Measurements from ENCODE around the gene KCNIP3.

The KCNIP3 gene

DNA sequence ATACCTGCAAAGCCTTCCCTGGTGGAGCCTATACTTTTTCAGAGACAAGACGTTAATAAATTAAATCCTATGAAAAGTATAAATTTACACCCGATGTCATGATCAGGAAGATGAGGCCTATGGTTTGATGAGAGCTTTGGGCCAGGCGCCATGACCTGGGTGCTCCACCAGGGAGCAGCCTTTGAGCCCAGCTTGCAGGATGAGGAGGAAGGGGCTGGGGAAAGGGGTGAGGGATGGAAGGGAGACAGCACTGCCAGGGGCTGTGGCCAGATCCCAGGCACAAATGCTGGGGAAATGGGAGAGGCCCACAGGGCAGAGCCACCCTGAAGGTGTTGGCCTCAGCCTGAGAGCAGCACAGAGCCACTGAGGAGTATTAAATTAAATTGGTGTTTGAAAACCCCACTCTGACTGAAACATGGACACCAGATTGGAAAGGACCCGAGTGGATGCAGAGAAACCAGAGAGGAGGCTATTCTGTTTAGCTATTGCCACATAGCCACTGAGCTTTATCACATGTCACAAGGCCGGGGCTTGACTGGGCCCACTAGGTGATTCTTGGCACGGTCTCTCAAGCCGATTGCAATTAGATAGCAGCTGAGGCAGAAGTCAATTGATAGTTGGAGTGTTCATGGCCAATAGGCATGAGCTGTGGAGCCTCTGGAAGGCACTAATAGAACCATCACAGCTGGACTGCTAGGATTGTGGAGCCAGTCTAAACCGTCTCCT is 95.7 kb downstream of the KCNIP3 start:
- Histone ChIP-seq H3K36me3 (ENCODE audit: insufficient read depth, low read length) (no peaks in the 10 kb centered on the region), H3K9me3 (ENCODE audit: insufficient read depth, low read length, severe bottlenecking) (no peaks in the 10 kb centered on the region), H2AFZ (ENCODE audit: low read depth, low read length) (no peak overlapping the region), H3K4me3 (ENCODE audit: low read depth in 1 of 2, low read length in 2 of 2) (no peak overlapping the region), H3K27ac (ENCODE audit: low read length) (no peak overlapping the region), H3K4me1 (ENCODE audit: insufficient read depth, low read length) (peaks cover 6% of the 10 kb centered on the region; the same call in 1 of the 2 replicates), H3K27me3 (ENCODE audit: insufficient read depth, low read length, poor library complexity) (no peaks in the 10 kb centered on the region), H3K79me2 (ENCODE audit: insufficient read depth, low read length) (no peaks in the 10 kb centered on the region), H3K4me2 (ENCODE audit: insufficient read depth, low read length) (no peak overlapping the region), H3K9ac (ENCODE audit: low read depth, low read length) (no peak overlapping the region), H4K20me1 (ENCODE audit: insufficient read depth, low read length) (no peaks in the 10 kb centered on the region)
- TF ChIP-seq, protein P1, sequence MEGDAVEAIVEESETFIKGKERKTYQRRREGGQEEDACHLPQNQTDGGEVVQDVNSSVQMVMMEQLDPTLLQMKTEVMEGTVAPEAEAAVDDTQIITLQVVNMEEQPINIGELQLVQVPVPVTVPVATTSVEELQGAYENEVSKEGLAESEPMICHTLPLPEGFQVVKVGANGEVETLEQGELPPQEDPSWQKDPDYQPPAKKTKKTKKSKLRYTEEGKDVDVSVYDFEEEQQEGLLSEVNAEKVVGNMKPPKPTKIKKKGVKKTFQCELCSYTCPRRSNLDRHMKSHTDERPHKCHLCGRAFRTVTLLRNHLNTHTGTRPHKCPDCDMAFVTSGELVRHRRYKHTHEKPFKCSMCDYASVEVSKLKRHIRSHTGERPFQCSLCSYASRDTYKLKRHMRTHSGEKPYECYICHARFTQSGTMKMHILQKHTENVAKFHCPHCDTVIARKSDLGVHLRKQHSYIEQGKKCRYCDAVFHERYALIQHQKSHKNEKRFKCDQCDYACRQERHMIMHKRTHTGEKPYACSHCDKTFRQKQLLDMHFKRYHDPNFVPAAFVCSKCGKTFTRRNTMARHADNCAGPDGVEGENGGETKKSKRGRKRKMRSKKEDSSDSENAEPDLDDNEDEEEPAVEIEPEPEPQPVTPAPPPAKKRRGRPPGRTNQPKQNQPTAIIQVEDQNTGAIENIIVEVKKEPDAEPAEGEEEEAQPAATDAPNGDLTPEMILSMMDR (IDR thresholded peaks at IDR 0.05; ENCODE audit: borderline replicate concordance, extremely low read depth, low read length, poor library complexity, severe bottlenecking) = peak; percentile 45
- no peak for TF ChIP-seq EZH2 (IDR thresholded peaks at IDR 0.05; ENCODE audit: borderline replicate concordance, low read depth, low read length, severe bottlenecking)
- no peak for DNase-seq
- no peak for ATAC-seq (ENCODE audit: insufficient read depth, low read depth)

DNA sequence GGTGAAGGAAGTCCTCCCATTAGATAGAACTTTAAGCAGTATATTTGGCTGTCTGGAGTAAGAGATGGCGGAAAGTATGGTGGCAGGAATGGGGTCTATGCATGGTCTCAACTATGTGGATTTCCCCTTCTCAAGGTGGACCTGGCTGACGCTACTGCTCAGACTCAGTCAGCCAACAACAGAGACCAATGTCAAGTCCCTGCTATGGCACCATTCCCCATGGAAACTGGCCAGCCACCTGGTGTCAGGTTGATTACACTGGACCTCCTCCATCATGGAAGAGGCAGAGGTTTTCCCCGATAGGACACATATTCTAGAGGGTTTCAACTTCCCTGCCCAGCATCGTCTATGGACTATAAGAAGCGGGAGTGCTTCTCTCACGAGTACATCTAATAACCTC is 96.8 kb downstream of the KCNIP3 start:
- Histone ChIP-seq H3K4me3 (ENCODE audit: low read depth in 1 of 2, low read length in 2 of 2) (no peak overlapping the region), H3K9ac (ENCODE audit: low read depth, low read length) (no peak overlapping the region), H3K9me3 (ENCODE audit: insufficient read depth, low read length, severe bottlenecking) (no peaks in the 10 kb centered on the region), H2AFZ (ENCODE audit: low read depth, low read length) (no peak overlapping the region), H3K79me2 (ENCODE audit: insufficient read depth, low read length) (no peaks in the 10 kb centered on the region), H3K4me2 (ENCODE audit: insufficient read depth, low read length) (no peak overlapping the region), H3K36me3 (ENCODE audit: insufficient read depth, low read length) (no peaks in the 10 kb centered on the region), H3K27ac (ENCODE audit: low read length) (no peak overlapping the region), H3K27me3 (ENCODE audit: insufficient read depth, low read length, poor library complexity) (no peaks in the 10 kb centered on the region), H3K4me1 (ENCODE audit: insufficient read depth, low read length) (peaks cover 5% of the 10 kb centered on the region; the same call in 1 of the 2 replicates), H4K20me1 (ENCODE audit: insufficient read depth, low read length) (no peaks in the 10 kb centered on the region)
- no peak for TF ChIP-seq EZH2 (IDR thresholded peaks at IDR 0.05; ENCODE audit: borderline replicate concordance, low read depth, low read length, severe bottlenecking)
- TF ChIP-seq, protein P1 (IDR thresholded peaks at IDR 0.05; ENCODE audit: borderline replicate concordance, extremely low read depth, low read length, poor library complexity, severe bottlenecking) = no peak
- DNase-seq (no peak), ATAC-seq (ENCODE audit: insufficient read depth, low read depth) (no peak)

DNA sequence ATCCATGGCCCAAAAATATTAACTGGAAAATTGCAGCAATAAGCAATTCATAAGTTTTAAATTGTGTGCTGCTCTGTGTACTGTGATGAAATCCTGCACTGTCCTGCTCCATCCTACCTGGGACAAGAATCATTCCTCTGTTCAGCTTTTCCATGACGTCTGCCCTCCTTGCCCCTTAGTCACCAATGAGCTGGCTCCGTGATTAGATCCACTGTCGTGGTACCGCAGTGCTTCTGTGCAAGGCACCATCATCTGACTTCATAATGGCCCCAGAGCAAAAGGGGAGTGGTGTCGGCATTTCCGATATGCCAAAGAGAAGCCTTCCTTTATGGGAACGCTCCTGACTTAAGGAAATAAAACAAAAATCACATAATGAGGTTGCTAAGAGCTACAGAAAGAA is 101.9 kb downstream of the KCNIP3 start:
- H3K79me2 ChIP-seq (ENCODE audit: insufficient read depth, low read length) = peaks cover 16% of the 10 kb centered on the region
- DNase-seq (no peak), ATAC-seq (ENCODE audit: insufficient read depth, low read depth) (no peak)
- H3K36me3 ChIP-seq (ENCODE audit: insufficient read depth, low read length) = peaks cover 3% of the 10 kb centered on the region; the same call in 1 of the 2 replicates
- no peak for TF ChIP-seq EZH2 (IDR thresholded peaks at IDR 0.05; ENCODE audit: borderline replicate concordance, low read depth, low read length, severe bottlenecking)
- TF ChIP-seq, protein P1 (IDR thresholded peaks at IDR 0.05; ENCODE audit: borderline replicate concordance, extremely low read depth, low read length, poor library complexity, severe bottlenecking) = no peak
- no peak overlapping the region for H3K4me2 ChIP-seq (ENCODE audit: insufficient read depth, low read length)
- no peak overlapping the region for H3K27ac ChIP-seq (ENCODE audit: low read length)
- H3K4me1 ChIP-seq (ENCODE audit: insufficient read depth, low read length) = peaks cover 19% of the 10 kb centered on the region
- no peak overlapping the region for H3K9ac ChIP-seq (ENCODE audit: low read depth, low read length)
- no peaks in the 10 kb centered on the region for H3K27me3 ChIP-seq (ENCODE audit: insufficient read depth, low read length, poor library complexity)
- no peak overlapping the region for H3K4me3 ChIP-seq (ENCODE audit: low read depth in 1 of 2, low read length in 2 of 2)
- H2AFZ ChIP-seq (ENCODE audit: low read depth, low read length) = no peak overlapping the region
- no peaks in the 10 kb centered on the region for H3K9me3 ChIP-seq (ENCODE audit: insufficient read depth, low read length, severe bottlenecking)
- no peaks in the 10 kb centered on the region for H4K20me1 ChIP-seq (ENCODE audit: insufficient read depth, low read length)
